ENCODE measurements around the gene BCAP29. TPM values are rescaled to one million over a fixed set of nuclear protein-coding genes. Genes with fewer than 3 reads are reported as not detected.
A peak's percentile ranks its signal among the peaks of the same experiment; 100 is the strongest.

The BCAP29 gene
- total RNA-seq, 2 experiments from 2014 or later, result 32.1 to 32.7 TPM

GRCh38 chr7:107606303-107606702 lies 26.3 kb downstream of the BCAP29 start:
- POLR2A ChIA-PET, result no interaction called here
- no peaks in the 10 kb centered on the region for H3K9me3 Mint-ChIP-seq (ENCODE audit: insufficient read depth)
- no peak overlapping the region for H3K4me3 Mint-ChIP-seq
- no peaks in the 10 kb centered on the region for H3K27me3 Mint-ChIP-seq (ENCODE audit: low read depth)
- ATAC-seq (no peak), DNase-seq (no peak)
- H3K27ac Mint-ChIP-seq, result no peak overlapping the region
- CTCF ChIA-PET, result interaction anchor here (1.5 kb wide), 1 partner anchor 55 kb away, joined by 3 read pairs; no protein-coding TSS in a partner anchor
- peaks cover 17% of the 10 kb centered on the region for H3K36me3 Mint-ChIP-seq (ENCODE audit: low read depth)
- H3K4me1 Mint-ChIP-seq (ENCODE audit: low read depth), result no peaks in the 10 kb centered on the region

- Mint-ChIP-seq H3K27ac (no peak overlapping the region), H3K4me3 (no peak overlapping the region), H3K9me3 (ENCODE audit: insufficient read depth) (no peaks in the 10 kb centered on the region), H3K36me3 (ENCODE audit: low read depth) (peaks cover 31% of the 10 kb centered on the region), H3K4me1 (ENCODE audit: low read depth) (peaks cover 13% of the 10 kb centered on the region), H3K27me3 (ENCODE audit: low read depth) (no peaks in the 10 kb centered on the region)
- POLR2A ChIA-PET, result interaction anchor here (1.4 kb wide), 1 partner anchor 9 kb away, joined by 3 read pairs; no protein-coding TSS in a partner anchor
- CTCF ChIA-PET, result interaction anchor here (2.2 kb wide), 1 partner anchor 10 kb away, joined by 5 read pairs; no protein-coding TSS in a partner anchor
- no peak for DNase-seq
- ATAC-seq, result no peak
Measured at GRCh38 chr7:107609811-107610261, 29.8 kb downstream of the BCAP29 start.

- Mint-ChIP-seq H3K27me3 (ENCODE audit: low read depth) (no peaks in the 10 kb centered on the region), H3K4me1 (ENCODE audit: low read depth) (peaks cover 18% of the 10 kb centered on the region), H3K4me3 (no peak overlapping the region), H3K9me3 (ENCODE audit: insufficient read depth) (no peaks in the 10 kb centered on the region), H3K36me3 (ENCODE audit: low read depth) (peaks cover 32% of the 10 kb centered on the region), H3K27ac (no peak overlapping the region)
- no peak for ATAC-seq
- no peak for DNase-seq
- ChIA-PET CTCF (interaction anchor here (2.2 kb wide), 1 partner anchor 9 kb away, joined by 5 read pairs; no protein-coding TSS in a partner anchor), POLR2A (interaction anchor here (1.4 kb wide), 1 partner anchor 8 kb away, joined by 3 read pairs; no protein-coding TSS in a partner anchor)
Measured at GRCh38 chr7:107610323-107610722, 30.3 kb downstream of the BCAP29 start.

GRCh38 chr7:107613439-107613838 lies 33.4 kb downstream of the BCAP29 start:
- ATAC-seq (no peak), DNase-seq (no peak)
- POLR2A ChIA-PET, result no interaction called here
- Mint-ChIP-seq H3K4me3 (no peak overlapping the region), H3K27me3 (ENCODE audit: low read depth) (no peaks in the 10 kb centered on the region), H3K4me1 (ENCODE audit: low read depth) (peaks cover 28% of the 10 kb centered on the region), H3K27ac (no peak overlapping the region), H3K9me3 (ENCODE audit: insufficient read depth) (no peaks in the 10 kb centered on the region), H3K36me3 (ENCODE audit: low read depth) (peaks cover 44% of the 10 kb centered on the region)
- CTCF ChIA-PET, result no interaction called here

- Mint-ChIP-seq H3K9me3 (ENCODE audit: insufficient read depth) (no peaks in the 10 kb centered on the region), H3K36me3 (ENCODE audit: low read depth) (peaks cover 42% of the 10 kb centered on the region), H3K27me3 (ENCODE audit: low read depth) (no peaks in the 10 kb centered on the region), H3K4me3 (no peak overlapping the region), H3K4me1 (ENCODE audit: low read depth) (peaks cover 28% of the 10 kb centered on the region), H3K27ac (no peak overlapping the region)
- DNase-seq (no peak), ATAC-seq (no peak)
- ChIA-PET CTCF (no interaction called here), POLR2A (no interaction called here)
Measured at GRCh38 chr7:107613948-107614347, 33.9 kb downstream of the BCAP29 start.

- CTCF ChIA-PET, result no interaction called here
Measured at GRCh38 chr7:107614425-107614824, 34.4 kb downstream of the BCAP29 start.

GRCh38 chr7:107615910-107616680 lies 36.0 kb downstream of the BCAP29 start:
- no peak for ATAC-seq
- Mint-ChIP-seq H3K4me3 (no peak overlapping the region), H3K36me3 (ENCODE audit: low read depth) (peaks cover 41% of the 10 kb centered on the region), H3K27me3 (ENCODE audit: low read depth) (no peaks in the 10 kb centered on the region), H3K9me3 (ENCODE audit: insufficient read depth) (no peaks in the 10 kb centered on the region), H3K27ac (no peak overlapping the region), H3K4me1 (ENCODE audit: low read depth) (peaks cover 28% of the 10 kb centered on the region)
- CTCF ChIA-PET, result interaction anchor here (1.6 kb wide), 1 partner anchor 153 kb away, joined by 4 read pairs; no protein-coding TSS in a partner anchor
- POLR2A ChIA-PET, result no interaction called here
- no peak for DNase-seq

More at GRCh38 chr7:107614425-107614824, 34.4 kb downstream of the BCAP29 start:
- Mint-ChIP-seq H3K36me3 (ENCODE audit: low read depth) (peaks cover 41% of the 10 kb centered on the region), H3K9me3 (ENCODE audit: insufficient read depth) (no peaks in the 10 kb centered on the region), H3K4me3 (no peak overlapping the region), H3K27me3 (ENCODE audit: low read depth) (no peaks in the 10 kb centered on the region), H3K4me1 (ENCODE audit: low read depth) (peaks cover 28% of the 10 kb centered on the region), H3K27ac (no peak overlapping the region)
- POLR2A ChIA-PET, result no interaction called here
- ATAC-seq (no peak), DNase-seq (no peak)

GRCh38 chr7:107622429-107622828 lies 42.4 kb downstream of the BCAP29 start:
- Mint-ChIP-seq H3K27me3 (ENCODE audit: low read depth) (no peaks in the 10 kb centered on the region), H3K9me3 (ENCODE audit: insufficient read depth) (peaks cover 3% of the 10 kb centered on the region), H3K36me3 (ENCODE audit: low read depth) (peaks cover 7% of the 10 kb centered on the region), H3K4me3 (no peak overlapping the region), H3K27ac (no peak overlapping the region), H3K4me1 (ENCODE audit: low read depth) (no peaks in the 10 kb centered on the region)
- ATAC-seq (peak; percentile 36), DNase-seq (no peak)
- POLR2A ChIA-PET, result no interaction called here
- CTCF ChIA-PET, result no interaction called here

GRCh38 chr7:107622894-107623293 lies 42.8 kb downstream of the BCAP29 start:
- CTCF ChIA-PET, result no interaction called here
- Mint-ChIP-seq H3K27me3 (ENCODE audit: low read depth) (no peaks in the 10 kb centered on the region), H3K27ac (no peak overlapping the region), H3K36me3 (ENCODE audit: low read depth) (peaks cover 7% of the 10 kb centered on the region), H3K4me1 (ENCODE audit: low read depth) (no peaks in the 10 kb centered on the region), H3K9me3 (ENCODE audit: insufficient read depth) (peaks cover 3% of the 10 kb centered on the region), H3K4me3 (no peak overlapping the region)
- ATAC-seq, result peak; percentile 30
- no peak for DNase-seq
- POLR2A ChIA-PET, result no interaction called here

GRCh38 chr7:107627002-107627401 lies 47.0 kb downstream of the BCAP29 start:
- POLR2A ChIA-PET, result no interaction called here
- Mint-ChIP-seq H3K4me1 (ENCODE audit: low read depth) (peaks cover 12% of the 10 kb centered on the region), H3K27me3 (ENCODE audit: low read depth) (no peaks in the 10 kb centered on the region), H3K36me3 (ENCODE audit: low read depth) (peaks cover 7% of the 10 kb centered on the region), H3K4me3 (no peak overlapping the region), H3K27ac (no peak overlapping the region), H3K9me3 (ENCODE audit: insufficient read depth) (peaks cover 3% of the 10 kb centered on the region)
- DNase-seq (no peak), ATAC-seq (no peak)
- CTCF ChIA-PET, result no interaction called here

GRCh38 chr7:107628461-107629064 lies 48.5 kb downstream of the BCAP29 start:
- ChIA-PET CTCF (interaction anchor here (1.0 to 1.2 kb wide), 2 partner anchors 10 to 251 kb away, joined by 3 read pairs; no protein-coding TSS in a partner anchor), POLR2A (no interaction called here)
- H3K36me3 Mint-ChIP-seq (ENCODE audit: low read depth), result peaks cover 7% of the 10 kb centered on the region
- H3K27me3 Mint-ChIP-seq (ENCODE audit: low read depth), result no peaks in the 10 kb centered on the region
- ATAC-seq (peak; percentile 84), DNase-seq (peak; percentile 53)
- no peak overlapping the region for H3K4me3 Mint-ChIP-seq
- peaks cover 24% of the 10 kb centered on the region for H3K4me1 Mint-ChIP-seq (ENCODE audit: low read depth)
- peak overlapping the region; percentile 84 for H3K27ac Mint-ChIP-seq
- H3K9me3 Mint-ChIP-seq (ENCODE audit: insufficient read depth), result peaks cover 3% of the 10 kb centered on the region

GRCh38 chr7:107630342-107630741 lies 50.3 kb downstream of the BCAP29 start:
- ChIA-PET POLR2A (no interaction called here), CTCF (no interaction called here)
- H3K9me3 Mint-ChIP-seq (ENCODE audit: insufficient read depth), result peaks cover 3% of the 10 kb centered on the region
- peaks cover 33% of the 10 kb centered on the region for H3K4me1 Mint-ChIP-seq (ENCODE audit: low read depth)
- peaks cover 9% of the 10 kb centered on the region for H3K36me3 Mint-ChIP-seq (ENCODE audit: low read depth)
- no peaks in the 10 kb centered on the region for H3K27me3 Mint-ChIP-seq (ENCODE audit: low read depth)
- no peak for ATAC-seq
- no peak overlapping the region for H3K4me3 Mint-ChIP-seq
- no peak for DNase-seq
- no peak overlapping the region for H3K27ac Mint-ChIP-seq

Measured in activated CD8-positive, alpha-beta T cell treated with anti-CD3 and anti-CD28 coated beads, Interleukin-2, amount 10 ng/mL, durations not matched to agents 7 days and 5 days (primary cell).